GM23248 (cell line): ENCODE results near the gene LCE6A.

Experiments
- EZH2 ChIP-seq: fragments of 200-600 bp; sonication (generic); IDR thresholded peaks from 2 replicates; pipeline ENCODE4 v1.6.1; 2018; ENCODE audit warnings: antibody characterized with exemption, mild to moderate bottlenecking; ENCODE audit not compliant: insufficient read depth, poor library complexity, severe bottlenecking
- EZH2phosphoT487 ChIP-seq: fragments of 200-600 bp; sonication (generic); IDR thresholded peaks from 2 replicates; pipeline ENCODE4 v1.6.1; 2018; ENCODE audit warnings: antibody characterized with exemption, moderate library complexity, mild to moderate bottlenecking, low read depth; ENCODE audit not compliant: insufficient read depth

DNA sequence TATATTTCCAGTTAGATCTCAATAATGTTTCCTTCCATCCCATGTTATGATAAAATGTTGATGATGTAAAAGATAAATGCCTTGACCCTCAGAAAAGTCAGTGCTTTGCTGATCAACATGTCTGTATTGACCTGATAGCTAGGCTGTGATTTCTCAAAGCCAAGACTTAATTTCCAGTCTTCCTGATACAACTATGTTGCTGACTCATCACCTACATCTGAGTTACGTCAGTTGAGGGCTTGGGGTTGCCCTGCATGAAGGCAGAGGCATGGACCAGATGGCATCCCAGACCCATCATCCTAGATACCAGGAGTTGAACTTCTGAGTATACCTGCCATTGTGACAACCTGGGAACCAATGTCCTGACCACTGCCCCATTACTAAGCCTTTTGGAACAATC lies 41.3 kb upstream of the LCE6A start:
- no peak for TF ChIP-seq EZH2
- TF ChIP-seq EZH2phosphoT487, result no peak
